HG03280 (cell line): Measurements from ENCODE around the gene C1orf216.
"Not testable (repeated sequence)": the region's sequence is repeated elsewhere in the genome, so short reads cannot be mapped to it uniquely, and the experiment has no call there.

Experiments used
- ATAC-seq: cut with Tn5 transposase; IDR thresholded peaks from one replicate; pipeline ENCODE4 v1.9.1; 2021; ENCODE audit warnings: mild to moderate bottlenecking, moderate library complexity; ENCODE audit not compliant: unreplicated experiment

The C1orf216 gene, protein sequence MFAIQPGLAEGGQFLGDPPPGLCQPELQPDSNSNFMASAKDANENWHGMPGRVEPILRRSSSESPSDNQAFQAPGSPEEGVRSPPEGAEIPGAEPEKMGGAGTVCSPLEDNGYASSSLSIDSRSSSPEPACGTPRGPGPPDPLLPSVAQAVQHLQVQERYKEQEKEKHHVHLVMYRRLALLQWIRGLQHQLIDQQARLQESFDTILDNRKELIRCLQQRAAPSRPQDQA

GRCh38 chr1:35718492-35719336 lies at the start of gene C1orf216:
Gene C1orf216 (minus strand): TSS chr1:35718884. CDS start chr1:35716321, 2,563 bp downstream.
- ATAC-seq = peak; percentile 67

- ATAC-seq = no peak
Observed at GRCh38 chr1:35764283-35764682, 45.6 kb upstream of the C1orf216 start.

GRCh38 chr1:35763201-35763600 lies 44.5 kb upstream of the C1orf216 start:
- ATAC-seq = no peak

GRCh38 chr1:35762141-35762540 lies 43.5 kb upstream of the C1orf216 start:
- ATAC-seq = no peak

DNA sequence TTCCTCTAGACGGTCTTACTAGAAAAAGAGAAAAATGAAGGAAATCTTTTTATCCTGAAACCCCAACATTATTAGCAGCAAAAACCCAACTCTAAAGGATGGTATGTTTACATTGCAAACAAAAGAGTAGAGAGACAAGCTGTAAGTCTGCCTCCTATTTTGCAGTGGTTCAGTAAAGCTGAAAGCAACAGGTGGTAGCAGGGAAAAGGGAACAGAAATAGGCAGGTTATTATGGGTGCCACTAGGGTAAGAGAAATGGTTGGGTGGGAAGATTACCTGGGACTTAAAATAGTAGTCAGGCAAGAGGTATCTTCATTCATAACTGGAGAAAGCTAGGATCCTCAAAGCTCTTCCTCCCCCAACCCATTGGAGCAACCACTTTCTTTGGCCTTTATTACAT lies 37.4 kb upstream of the C1orf216 start:
- ATAC-seq = no peak

GRCh38 chr1:35753626-35754260 lies 35.1 kb upstream of the C1orf216 start:
- no peak for ATAC-seq

DNA sequence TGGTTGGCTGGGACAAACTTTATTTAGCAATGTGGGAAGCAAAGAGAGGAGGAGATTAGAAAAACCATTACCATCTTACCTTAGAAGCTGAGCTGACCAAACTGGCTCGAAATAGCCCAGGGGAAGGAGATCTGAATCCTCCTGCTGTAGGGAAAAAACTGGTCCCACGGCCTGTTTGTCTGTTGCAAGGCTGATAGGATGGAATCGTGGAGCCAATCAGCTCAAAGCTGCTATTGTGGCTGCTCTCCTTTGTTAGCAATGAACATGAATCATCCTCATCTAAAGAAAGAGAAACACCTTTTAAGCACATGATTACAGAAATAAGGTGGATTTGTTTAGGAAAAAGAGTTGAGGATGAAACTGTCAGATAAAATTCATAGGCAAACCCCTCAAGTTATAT lies 29.6 kb upstream of the C1orf216 start:
- no peak for ATAC-seq

GRCh38 chr1:35745124-35745730 lies 26.5 kb upstream of the C1orf216 start:
- ATAC-seq = no peak

GRCh38 chr1:35737120-35737519 lies 18.4 kb upstream of the C1orf216 start:
- no peak for ATAC-seq

DNA sequence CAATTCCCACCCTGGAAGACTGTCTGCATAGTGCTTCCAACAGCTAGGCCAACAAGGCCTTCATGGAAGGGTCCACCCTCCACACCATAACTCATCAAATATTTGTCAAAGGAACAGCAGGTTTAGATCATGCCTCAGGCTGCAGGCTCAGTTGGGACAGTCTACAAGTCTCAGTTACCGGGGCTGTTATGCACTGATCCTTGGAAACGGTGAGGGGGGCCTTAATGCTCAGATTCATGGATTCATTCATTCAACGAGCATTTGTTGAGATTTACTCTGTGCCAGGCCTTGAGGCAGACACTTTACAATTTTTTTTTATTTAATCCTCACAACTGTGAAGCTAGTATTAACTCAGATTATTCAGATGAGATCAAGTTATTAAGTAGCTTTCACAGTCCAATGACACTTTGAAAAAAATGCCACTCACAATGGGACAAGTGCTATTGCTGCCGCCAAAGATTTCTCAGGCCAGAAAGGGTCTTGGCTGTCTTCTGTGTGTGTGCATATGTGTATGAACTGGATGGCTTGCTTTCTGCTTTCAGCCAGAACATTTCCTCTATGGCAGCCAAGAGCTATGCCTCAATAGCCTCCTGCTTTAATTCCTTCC lies 8.9 kb upstream of the C1orf216 start:
- no peak for ATAC-seq

GRCh38 chr1:35726450-35727433 lies 8.1 kb upstream of the C1orf216 start:
- ATAC-seq = no peak

GRCh38 chr1:35725596-35725995 lies 6.9 kb upstream of the C1orf216 start:
- ATAC-seq = no peak

- no peak for ATAC-seq
Observed at GRCh38 chr1:35717911-35718476, 690 bp downstream of the C1orf216 start.

- ATAC-seq = peak; percentile 52
Observed at GRCh38 chr1:35715568-35716002, 3.1 kb downstream of the C1orf216 start.

DNA sequence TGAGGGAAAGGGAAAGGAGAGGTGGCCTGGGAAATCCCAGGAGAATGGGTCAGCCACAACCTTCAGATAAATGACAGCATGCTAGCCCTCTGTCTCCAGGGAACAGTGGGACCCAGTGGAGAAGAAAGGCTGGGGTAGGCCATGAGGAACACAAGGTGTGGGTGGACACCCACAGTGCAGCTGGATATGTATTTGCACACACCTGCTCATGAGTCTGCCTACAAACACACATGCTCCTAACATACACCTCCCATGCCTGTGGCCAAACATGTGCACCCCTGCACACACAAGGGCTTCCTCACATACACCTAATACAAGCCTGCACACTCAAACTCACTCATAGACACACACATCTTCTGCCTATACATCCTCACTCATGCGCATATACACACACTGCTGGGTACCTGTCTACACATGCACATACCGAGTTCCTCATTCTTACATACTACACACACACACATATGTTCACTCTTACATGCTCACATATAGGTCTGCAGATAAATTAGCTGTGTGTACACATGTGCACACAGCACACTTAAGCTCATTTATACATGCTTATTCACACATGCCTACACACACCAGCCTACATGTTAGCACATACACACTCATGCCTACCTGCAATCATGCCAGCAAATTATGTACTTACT lies 3.6 kb downstream of the C1orf216 start:
- ATAC-seq = no peak

GRCh38 chr1:35711098-35711497 lies 7.6 kb downstream of the C1orf216 start:
- ATAC-seq = not testable (repeated sequence)

DNA sequence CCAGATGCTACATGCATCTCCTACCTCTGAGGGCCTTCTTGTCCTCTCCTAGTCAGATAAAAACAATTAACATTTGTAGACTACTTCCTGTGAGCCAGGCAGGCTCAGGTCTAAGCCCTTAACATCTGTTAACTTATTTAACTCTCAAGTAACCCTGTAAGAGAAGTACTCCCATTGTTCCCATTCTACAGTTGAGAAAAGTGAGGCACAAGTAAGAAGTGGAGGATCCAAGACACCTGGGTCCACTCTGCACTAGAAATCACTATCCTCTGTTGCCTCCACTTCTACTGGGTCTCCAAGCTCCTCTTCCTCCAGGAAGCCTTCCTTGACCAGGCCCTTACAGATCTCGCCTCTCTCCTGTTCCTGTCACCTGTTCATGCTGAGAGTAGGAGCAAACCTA lies 9.7 kb downstream of the C1orf216 start:
- ATAC-seq = no peak

GRCh38 chr1:35708441-35708921 lies 10.2 kb downstream of the C1orf216 start:
- ATAC-seq = no peak
